ENCODE data around the gene SAP30.

DNA sequence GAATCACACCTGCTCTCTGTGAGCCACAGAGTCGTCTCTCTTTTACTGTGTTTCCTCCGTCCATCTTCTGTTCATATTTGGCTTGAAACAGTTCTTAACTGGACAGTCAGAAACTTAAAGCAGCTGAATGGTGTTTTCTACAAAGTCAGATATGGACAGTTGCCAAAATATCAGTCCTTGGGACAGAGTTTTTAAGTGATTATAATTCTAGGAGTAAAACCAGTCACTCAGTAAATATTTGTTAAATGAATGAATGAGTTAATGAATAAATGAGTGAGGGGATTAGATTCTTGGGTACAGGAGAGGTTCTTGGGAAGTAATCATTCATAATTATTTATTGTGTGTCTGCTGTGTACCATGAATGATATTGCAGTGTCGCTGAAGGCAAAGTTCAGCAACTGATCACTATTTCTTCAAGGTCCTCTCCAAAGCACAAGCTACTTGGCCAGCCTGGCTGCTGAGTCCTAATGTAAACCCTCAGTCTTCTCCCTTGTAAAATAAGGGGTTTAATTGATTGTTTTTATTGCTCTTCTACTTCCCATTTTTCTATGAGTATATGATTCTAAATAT, 33.6 kb downstream of the SAP30 start:
- TF ChIP-seq EP300 (IDR thresholded peaks at IDR 0.05) (no peak), POLR2A (IDR thresholded peaks at IDR 0.05) (no peak)
- TF ChIP-seq, protein P1, sequence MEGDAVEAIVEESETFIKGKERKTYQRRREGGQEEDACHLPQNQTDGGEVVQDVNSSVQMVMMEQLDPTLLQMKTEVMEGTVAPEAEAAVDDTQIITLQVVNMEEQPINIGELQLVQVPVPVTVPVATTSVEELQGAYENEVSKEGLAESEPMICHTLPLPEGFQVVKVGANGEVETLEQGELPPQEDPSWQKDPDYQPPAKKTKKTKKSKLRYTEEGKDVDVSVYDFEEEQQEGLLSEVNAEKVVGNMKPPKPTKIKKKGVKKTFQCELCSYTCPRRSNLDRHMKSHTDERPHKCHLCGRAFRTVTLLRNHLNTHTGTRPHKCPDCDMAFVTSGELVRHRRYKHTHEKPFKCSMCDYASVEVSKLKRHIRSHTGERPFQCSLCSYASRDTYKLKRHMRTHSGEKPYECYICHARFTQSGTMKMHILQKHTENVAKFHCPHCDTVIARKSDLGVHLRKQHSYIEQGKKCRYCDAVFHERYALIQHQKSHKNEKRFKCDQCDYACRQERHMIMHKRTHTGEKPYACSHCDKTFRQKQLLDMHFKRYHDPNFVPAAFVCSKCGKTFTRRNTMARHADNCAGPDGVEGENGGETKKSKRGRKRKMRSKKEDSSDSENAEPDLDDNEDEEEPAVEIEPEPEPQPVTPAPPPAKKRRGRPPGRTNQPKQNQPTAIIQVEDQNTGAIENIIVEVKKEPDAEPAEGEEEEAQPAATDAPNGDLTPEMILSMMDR (IDR thresholded peaks at IDR 0.05), result no peak
